Keratinocyte (primary cell): ENCODE measurements around the gene PTCH2.

Experiments
- EZH2 ChIP-seq: IDR thresholded peaks from one replicate; pipeline ENCODE4 v1.6.1; 2012; ENCODE audit warnings: inconsistent platforms, mild to moderate bottlenecking, low read length, moderate library complexity
- TF ChIP-seq, protein P1 (sequence below), 3 experiments: IDR thresholded peaks in 1 of 3; conservative IDR thresholded peaks in 1 of 3; optimal IDR thresholded peaks in 1 of 3; 2 replicates in 2 of 3; 3 replicates in 1 of 3; pipeline versions ENCODE3 to v1.5.1; 2011; ENCODE audit warnings: low read length in 3 of 3, mild to moderate bottlenecking in 3 of 3, moderate library complexity in 2 of 3, control low read depth in 1 of 3, inconsistent platforms in 1 of 3; ENCODE audit not compliant: insufficient read depth in 2 of 3; ENCODE audit errors: extremely low read depth in 1 of 3

DNA sequence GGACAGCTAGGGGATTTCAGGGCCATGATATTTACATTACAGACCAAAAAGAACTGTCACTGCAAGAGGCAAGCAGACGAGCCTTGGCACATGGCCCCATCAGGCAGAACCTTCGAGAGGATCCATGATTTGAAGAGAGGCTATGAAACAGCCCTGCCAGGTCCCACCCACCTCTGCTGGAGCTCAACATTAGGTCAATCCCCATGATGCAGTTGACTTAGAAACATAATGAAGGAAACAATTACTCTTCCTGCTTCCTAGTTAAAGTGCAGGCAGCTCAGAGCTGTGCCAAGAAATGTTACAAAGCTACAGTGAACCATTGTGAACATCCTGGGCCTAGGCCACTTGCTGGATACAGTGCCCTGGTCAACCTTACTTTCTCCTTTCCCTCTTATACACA is 41.7 kb upstream of the PTCH2 start:
- TF ChIP-seq, protein P1, sequence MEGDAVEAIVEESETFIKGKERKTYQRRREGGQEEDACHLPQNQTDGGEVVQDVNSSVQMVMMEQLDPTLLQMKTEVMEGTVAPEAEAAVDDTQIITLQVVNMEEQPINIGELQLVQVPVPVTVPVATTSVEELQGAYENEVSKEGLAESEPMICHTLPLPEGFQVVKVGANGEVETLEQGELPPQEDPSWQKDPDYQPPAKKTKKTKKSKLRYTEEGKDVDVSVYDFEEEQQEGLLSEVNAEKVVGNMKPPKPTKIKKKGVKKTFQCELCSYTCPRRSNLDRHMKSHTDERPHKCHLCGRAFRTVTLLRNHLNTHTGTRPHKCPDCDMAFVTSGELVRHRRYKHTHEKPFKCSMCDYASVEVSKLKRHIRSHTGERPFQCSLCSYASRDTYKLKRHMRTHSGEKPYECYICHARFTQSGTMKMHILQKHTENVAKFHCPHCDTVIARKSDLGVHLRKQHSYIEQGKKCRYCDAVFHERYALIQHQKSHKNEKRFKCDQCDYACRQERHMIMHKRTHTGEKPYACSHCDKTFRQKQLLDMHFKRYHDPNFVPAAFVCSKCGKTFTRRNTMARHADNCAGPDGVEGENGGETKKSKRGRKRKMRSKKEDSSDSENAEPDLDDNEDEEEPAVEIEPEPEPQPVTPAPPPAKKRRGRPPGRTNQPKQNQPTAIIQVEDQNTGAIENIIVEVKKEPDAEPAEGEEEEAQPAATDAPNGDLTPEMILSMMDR (optimal IDR thresholded peaks at IDR 0.05 in 1 of 3, IDR thresholded peaks at IDR 0.05 in 1 of 3, conservative IDR thresholded peaks at IDR 0.05 in 1 of 3; ENCODE audit: extremely low read depth in 1 of 3, insufficient read depth in 2 of 3, low read length in 3 of 3), result no peak
- TF ChIP-seq EZH2, result no peak
